GM18520 (cell line): Measurements from ENCODE around the gene GATC.
"Not testable (repeated sequence)": the region's sequence is repeated elsewhere in the genome, so short reads cannot be mapped to it uniquely, and the experiment has no call there.

Source experiments
- ATAC-seq: cut with Tn5 transposase; IDR thresholded peaks from one replicate; pipeline ENCODE4 v1.9.1; 2021; ENCODE audit not compliant: unreplicated experiment

Gene GATC

DNA sequence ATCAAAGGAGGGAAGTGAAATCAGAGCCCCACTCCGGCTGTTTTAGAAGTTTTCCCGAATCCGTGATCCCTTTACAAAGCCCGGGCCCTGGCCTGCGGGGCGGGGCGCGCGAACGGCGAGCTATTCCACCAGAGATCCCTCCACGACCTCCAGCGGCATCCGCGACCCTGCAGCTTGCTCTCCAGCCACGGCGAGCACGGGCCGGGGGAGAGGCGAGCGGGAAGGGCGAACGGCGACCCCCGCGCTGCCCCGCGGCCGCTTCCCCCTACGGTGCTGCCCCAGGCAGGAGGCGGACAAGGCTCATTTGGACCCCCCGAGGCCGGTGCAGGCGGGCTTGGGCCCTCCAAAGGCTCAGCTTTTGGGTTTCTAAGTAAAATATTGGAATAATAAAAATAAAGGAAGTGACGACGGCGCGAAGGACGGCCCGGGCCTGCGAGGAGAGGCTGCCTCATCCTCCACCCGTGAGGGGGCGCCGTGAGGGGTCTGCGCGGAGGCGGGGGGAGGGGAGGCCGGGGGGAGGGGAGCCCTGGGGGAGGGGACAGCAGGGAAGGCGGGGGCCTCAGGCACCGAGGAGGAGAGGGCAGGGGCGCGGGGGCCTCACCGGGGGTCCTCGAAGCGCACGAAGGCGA is 22.7 kb downstream of the GATC start:
- ATAC-seq: no peak

DNA sequence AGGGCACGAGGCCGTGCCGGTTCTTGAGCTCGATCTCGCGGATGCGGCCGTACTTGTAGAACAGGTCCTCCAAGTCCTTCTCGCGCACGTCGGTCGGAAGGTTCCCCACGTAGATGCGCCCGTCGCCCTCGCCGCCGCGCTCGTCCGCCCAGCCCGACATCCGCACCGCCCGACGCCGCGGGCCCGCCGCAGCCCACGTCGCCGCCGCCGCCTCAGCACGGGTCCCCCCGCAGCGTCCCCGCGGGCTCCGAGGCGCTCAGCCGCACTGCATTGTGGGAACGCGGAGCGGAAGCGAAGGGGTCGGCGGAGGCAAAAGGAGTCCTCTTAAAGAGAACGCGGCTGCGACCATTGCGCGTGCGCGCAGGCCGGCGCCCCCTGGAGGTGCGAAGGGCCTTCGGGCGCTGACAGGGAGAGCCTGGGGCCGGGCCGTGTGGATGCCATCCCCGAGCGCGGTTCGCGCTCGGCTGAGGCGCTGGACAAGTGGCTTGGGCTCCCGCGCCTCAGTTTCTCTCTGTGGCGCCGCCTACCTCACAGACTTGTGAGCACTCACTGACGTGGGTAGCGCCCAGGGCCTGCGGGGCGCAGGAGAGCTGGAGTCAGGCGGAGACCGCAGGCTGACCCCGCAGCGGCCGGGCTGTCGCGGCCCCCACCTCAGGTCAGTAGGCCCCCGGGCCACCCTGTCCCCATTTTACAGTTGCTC is 23.4 kb downstream of the GATC start, which contains the start of gene SRSF9:
SRSF9 (minus strand) TSS at position 299 of the 700 bp plus-strand sequence; CDS start at position 160, 139 bp downstream.
- peak; percentile 85 for ATAC-seq

DNA sequence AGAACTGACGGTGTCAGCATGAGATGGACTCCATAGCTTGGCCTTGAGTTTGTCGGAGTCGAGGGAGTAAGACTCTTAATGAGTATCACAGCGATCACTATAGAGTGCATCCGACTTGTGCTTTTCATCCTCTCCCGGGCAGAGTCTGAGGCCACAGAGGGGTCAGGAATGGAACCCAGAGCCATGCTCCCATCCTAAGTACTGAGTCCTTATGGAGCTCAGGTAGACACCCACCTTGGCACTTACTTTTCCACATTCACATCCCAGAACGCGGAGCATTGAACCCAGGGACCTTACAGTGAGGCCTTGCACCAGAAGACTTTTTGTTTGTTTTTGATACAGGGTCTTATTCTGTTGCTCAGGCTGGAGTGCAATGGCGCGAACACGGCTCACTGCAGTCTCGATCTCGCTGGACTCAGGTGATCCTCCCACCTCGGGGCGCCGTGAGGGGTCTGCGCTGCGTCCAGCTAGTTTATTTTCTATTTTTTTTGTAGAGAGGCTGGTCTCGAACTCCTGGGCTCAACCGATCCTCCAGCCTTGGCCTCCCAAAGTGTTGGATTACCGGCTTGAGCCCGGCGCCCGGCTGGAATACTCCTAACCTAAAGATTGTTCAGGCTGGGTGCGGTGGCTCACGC is 24.0 kb downstream of the GATC start:
- no peak for ATAC-seq

DNA sequence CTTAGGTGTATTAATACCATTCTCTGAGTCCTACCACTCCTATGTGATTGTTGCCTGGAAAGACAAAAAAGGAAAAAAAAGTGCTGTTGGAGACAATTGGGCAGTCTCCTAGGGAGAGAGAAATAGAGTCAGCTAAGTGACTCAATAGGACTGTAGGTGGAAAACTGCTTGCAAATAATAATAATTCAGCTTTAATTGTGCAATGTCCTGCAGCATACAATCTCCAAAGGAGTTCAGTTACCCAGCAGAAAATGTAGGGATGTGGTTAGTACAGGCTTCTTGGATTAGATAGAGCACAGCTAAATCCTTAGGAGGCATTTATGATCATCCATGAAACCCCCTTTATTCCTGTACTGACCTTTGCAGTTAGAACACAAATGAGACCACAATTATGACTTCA is 26.3 kb downstream of the GATC start:
- ATAC-seq: no peak

DNA sequence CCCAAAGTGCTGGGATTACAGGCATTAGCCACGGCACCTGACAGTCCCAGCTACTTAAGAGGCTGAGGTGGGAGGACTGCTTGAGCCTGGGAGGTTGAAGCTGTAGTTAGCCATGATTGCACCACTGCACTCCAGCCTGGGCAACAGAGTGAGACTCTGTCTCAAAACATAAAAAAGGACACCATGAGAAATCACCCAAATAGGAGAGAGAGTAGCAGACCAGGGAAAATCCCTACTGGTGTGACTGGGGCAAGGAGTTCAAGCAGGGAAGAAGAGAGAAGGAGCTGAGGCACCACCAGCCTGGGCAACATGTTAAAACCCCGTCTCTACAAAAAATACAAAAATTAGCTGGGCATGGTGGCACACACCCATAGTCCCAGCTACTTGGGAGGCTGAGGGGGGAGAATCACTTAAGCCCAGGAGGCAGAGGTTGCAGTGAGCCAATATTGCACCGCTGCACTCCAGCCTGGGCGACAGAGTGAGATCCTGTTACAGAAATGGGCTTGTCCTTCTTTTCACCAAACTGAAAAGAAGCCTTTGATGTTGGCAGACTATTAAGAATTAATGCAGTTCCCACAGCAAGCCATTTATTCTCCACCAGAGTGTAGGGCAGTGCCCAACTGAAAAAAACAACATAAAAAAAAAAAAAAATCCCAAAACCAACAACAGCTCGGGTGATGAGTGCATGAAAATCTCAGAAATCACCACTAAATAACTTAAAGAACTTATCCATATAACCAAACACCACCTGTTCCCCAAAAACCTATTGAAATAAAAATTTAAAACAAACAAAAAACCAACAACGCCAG is 27.8 kb downstream of the GATC start:
- ATAC-seq: no peak

DNA sequence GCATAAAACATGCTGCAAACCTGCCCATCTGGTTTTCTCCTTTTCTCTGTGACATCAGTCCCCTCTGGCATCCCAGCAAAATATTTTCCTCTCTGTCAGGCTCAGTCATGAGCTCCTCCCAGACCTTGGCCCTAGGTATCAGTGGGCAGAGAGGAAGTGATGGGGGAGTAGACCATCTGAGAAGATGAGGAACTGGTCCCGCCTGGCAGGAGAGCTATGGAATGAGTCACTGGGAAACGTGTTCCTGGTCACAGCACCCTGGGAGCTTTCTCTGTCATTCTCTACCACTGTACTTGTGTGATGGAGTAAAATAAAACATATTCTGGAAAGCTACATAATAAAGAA is 28.3 kb downstream of the GATC start:
- ATAC-seq: no peak

DNA sequence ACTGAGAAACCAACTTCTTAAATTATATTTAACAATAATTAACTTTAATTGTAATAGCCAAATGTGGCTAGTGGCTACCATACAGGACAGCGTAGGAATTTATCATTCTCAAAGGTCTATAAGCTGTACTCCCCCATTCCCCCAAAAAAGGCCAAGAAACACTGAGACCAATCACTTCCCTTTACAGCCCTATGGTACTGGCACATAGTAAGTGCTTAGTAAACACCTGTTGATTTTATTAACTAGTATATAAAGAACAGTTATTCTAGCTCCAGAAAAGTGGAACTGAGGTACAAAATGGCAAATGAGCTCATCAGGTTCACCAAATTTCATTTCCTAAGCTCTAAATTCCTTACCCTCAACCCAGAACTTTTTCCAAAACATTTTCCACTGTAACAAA is 29.4 kb downstream of the GATC start:
- no peak for ATAC-seq

DNA sequence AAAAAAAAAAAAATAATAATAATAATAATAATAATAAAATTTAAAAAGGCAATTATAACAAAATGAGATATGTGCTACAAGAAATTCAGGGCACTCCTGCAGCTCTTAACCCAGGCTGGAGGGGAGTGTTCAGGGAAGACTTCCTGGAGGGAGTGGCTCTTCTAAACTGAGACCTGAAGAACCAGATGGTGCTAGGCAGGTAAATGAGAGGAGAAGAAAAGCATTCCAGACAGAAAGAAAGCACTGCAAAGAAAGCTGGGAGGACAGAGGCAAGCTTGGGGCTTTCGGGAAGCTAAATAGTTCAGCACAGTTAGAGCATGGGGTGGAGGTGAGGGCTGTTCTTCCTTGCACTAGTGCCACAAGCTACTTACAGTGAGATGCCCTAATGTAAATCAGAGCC is 33.2 kb downstream of the GATC start:
- no peak for ATAC-seq

DNA sequence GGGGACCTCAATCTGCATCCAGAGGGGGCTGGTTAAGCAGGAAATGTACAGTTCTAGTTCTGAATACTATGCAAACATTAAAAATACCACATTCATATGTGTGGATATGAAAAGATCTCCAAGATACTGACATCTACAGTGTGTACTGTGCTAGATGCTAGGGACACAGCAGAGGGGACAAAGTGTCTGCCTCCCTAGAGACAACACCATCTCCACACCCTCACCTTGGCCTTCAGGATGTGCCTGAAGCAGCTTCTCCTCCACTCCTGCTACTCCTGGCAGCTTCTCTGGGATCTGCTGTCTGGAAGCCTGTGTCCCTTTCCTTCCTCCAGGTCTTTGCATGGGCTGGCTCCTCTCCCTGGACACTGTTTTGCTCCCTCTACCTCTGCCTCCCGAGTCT is 34.0 kb downstream of the GATC start:
- ATAC-seq: no peak

DNA sequence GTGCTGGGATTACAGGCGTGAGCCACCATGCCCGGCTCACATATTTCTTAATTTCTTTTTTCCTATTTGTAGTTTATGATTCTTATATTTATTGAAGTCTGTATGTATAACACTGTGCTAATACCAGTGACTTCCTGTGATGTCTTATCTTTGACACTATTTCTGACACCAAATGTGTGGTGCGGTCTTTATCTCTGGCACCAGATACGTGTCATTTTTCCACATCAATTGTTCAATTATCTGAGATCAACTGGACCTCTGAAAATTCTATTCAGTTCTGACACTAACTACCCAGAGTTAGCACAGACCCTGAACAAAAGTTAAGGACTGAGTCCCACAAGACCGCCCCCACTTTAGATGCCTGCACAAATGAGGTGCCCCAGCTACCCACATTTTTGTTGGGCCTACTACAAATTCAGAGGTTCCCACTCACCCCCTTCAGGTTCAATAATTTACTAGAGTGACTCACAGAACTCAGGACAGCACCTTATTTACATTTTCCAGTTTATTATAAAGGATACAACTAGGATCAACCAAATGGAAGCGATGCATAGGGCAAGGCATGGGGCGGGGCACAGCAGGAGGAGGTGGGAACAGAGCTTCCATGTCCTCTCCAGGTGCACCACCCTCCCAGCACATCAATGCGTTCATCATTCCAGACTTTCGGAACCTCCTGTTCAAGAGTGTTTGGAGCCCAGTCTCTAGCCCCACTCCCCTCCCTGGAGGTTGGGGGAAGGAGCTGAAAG is 35.0 kb downstream of the GATC start:
- no peak for ATAC-seq

DNA sequence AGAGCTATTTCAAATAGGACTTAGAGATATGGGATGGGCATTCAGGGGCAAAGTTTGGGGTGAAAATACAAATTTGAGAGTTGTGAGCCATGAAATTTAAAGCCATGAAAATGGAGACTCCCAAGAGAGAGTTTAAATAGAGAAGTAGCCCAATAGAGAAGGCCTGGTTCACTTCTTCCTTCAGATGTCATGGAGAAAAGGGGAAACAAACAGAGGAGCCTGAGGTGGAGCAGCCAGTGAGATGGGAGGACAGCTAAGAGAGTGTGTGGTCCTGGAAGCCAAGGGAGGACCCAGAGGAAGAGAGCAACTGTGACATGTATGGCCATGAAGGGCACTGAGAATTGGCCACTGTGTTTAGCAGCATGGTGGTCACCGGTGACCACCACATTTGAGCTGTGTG is 37.4 kb downstream of the GATC start:
- no peak for ATAC-seq

DNA sequence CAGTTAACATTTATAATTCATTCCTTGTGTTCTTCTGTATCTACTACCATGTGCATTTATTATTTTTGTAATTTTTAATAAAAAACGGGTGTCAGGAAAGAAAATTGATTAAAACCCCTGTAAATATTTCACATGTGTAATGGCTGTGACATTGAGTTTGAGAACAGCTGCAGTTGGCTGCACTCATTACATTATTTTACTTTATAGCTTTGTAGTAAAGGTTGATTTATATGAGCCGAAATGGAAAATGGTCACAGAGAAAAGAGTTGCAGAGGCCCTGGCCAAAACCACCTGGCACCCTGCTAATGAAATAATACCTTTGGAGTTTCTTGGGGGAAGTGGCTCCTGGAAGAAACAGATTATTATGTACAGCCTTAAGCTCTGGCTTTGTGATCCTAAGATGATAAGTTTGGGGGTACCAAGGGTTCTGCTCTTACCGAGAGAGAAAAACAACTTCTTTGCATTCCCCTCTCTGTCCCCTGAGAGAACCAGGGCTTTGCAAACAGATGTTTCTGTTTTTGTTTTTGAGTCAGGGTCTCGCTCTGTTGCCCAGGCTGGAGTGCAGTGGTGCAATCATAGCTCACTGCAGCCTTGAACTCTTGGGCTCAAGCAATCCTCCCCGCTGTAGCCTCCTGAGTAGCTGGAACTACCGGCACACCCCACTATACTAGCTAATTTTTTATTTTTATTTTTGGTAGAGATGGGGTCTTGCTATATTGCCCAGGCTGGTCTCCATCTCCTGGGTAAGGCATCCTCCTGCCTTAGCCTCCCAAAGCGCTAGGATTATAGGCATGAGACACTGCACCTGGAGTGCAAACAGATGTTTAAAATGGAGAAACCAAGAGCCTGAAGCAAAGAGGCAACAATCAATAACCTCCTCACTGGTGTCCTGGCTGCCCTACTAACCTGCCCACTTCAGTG is 40.0 kb downstream of the GATC start:
- ATAC-seq: no peak

DNA sequence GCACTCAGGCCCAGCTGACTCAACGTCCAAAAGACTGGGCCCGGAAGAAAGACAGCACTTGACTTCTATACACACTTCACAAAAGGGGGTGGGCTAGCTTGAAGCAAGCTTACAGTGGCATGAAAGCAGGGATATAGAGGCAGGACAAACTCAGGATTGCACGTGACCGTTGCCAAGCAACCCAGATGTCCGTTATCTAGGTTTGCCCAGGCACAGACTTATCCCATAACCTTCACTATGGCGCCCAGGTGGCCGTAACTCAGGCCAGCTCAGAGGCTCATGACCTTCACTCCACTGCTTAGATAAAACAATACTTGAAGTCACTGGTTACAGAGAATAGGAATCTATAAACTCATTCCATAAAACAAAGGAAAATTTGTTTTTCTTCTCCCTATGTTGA is 41.3 kb downstream of the GATC start:
- not testable (repeated sequence) for ATAC-seq

DNA sequence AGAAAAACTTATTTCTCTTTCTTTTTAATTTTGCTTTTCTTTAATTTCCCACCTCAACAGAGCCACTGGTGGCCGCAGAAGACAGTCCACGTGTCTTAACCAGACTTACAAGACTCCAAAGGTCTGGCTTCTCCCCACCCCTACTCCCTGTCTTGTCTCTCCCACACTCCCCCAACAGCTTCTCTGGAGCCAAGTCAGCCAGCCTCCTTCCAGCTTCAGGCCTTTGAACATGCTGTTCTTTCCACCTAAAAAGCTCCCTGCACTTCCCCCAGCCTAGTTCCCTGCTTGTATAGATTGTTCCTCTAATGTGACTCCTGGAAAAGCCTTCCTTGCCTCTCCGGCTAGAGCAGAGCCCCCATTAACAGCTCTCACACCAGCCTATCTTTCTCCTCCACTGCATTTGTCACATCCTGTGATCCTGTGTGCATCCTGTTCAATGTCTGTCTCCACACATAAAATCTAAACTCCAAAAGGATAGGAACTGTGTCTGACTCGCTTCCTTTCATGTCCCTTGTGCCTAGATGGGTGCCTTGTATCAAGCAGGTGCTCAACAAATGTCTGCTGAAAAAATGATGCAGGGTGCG is 41.9 kb downstream of the GATC start:
- no peak for ATAC-seq

DNA sequence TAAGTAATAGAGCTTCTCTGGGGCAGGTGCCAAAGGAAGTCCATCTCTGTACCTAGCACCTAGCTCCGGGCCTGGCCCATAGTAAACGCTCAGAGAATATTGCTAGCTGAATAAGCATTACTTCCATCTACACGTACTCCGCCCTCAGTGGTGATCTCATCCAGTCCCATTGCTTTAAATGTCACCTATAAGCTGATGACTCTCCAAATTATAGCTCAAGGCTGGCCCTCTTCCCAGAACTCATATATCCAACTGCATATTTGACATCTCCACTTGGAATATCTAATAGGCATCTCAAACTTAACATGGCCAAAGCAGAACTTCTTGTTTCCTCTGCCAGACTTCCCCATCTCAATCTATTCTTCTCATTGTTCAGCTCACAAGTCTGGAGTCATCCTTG is 42.8 kb downstream of the GATC start:
- no peak for ATAC-seq

DNA sequence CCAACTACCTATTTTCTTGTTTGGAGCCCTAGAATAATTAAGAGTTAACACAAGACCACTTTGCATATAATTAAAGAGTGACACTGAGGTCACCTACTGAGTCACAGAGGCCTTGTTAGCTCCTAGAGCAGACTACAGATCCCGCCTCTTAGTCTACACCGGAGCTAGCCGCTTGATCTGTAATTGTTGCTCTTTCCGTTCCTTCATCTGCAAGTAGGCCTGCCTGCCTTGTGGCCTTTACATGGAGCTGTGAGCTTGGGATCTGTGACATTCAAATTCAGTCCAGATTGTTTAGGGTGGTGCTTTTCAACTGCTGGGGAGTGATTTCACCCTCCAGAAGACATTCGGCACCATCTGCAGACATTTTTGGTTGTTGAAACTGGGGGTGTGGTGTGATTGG is 44.1 kb downstream of the GATC start:
- ATAC-seq: no peak

DNA sequence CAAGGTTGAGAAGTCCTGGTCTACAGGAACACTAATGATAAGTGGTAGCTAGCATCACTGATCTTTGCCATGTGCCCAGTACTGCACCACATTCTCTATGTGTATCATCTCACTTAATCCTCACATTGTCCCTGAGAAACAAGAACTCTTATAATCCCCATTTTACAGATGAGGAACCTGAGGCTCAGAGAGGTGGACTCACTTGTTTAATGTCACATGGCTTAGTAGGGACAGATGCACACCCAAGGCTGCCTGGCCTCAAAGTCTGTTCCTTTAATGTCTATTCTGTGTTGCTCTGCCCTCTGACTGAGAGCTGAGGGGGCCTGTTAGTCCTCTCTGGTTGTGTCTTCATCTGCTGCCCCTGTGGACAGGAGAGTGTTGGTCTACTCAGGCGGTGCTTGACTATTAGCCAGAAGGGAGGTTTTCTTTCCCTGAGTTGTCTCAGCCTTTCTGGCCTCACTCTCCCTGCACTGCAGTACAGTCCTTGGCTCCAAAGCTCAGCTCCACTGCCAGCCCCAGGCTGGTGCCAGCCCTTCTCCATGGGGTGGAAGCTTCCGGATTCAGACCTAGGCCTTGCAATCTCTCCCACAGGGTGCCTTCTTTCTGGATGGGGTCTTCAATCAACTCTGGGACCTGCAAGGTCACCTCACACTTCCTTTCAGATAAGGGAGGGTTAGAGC is 44.7 kb downstream of the GATC start:
- ATAC-seq: no peak

DNA sequence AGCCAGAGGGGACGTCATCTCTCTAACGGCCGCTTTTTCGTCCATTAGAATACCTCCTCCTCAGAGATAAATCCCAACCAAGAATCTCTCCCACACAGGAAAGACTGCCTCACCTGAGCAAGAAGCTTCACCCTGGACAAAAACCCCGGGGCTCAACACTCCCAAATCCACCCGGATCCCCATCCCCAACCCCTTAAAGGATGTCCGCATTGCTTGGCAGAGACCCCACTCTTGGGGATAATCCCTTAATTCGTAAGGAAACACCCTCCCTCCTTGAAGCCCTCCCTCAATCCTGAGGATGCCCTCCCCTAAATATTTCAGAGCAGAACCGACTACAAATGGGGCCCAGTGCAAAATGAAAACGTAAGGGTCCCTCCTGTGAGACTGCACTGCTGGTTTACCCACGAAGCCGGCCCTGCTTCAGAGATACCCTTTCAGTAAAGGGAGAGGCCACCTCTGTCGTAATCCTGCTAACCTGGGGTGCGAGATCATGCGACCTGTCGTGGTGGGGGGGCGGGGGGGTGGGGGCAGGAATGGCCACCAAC is 49.0 kb downstream of the GATC start:
- ATAC-seq: no peak
